ENCODE measurements around the gene KLHL30. TPM values are rescaled to one million over a fixed set of nuclear protein-coding genes. Genes with fewer than 3 reads are reported as not detected.

KLHL30 gene
- total RNA-seq, 1 donor = under 0.01 TPM

GRCh38 chr2:238141541-238142318 lies 3.3 kb downstream of the KLHL30 start:
- H3K4me1 ChIP-seq (ENCODE audit: insufficient read depth, low read length) = peaks cover 11% of the 10 kb centered on the region
- H4K20me1 ChIP-seq (ENCODE audit: insufficient read depth, low read length) = no peaks in the 10 kb centered on the region
- H3K79me2 ChIP-seq (ENCODE audit: insufficient read depth, low read length) = no peaks in the 10 kb centered on the region
- peak; percentile 88 for DNase-seq (ENCODE audit: insufficient read length, low spot score, missing footprints)
- no peaks in the 10 kb centered on the region for H3K36me3 ChIP-seq (ENCODE audit: insufficient read depth, low read length)
- no peaks in the 10 kb centered on the region for H3K27me3 ChIP-seq (ENCODE audit: insufficient read depth, low read length)
- TF ChIP-seq, protein P1, sequence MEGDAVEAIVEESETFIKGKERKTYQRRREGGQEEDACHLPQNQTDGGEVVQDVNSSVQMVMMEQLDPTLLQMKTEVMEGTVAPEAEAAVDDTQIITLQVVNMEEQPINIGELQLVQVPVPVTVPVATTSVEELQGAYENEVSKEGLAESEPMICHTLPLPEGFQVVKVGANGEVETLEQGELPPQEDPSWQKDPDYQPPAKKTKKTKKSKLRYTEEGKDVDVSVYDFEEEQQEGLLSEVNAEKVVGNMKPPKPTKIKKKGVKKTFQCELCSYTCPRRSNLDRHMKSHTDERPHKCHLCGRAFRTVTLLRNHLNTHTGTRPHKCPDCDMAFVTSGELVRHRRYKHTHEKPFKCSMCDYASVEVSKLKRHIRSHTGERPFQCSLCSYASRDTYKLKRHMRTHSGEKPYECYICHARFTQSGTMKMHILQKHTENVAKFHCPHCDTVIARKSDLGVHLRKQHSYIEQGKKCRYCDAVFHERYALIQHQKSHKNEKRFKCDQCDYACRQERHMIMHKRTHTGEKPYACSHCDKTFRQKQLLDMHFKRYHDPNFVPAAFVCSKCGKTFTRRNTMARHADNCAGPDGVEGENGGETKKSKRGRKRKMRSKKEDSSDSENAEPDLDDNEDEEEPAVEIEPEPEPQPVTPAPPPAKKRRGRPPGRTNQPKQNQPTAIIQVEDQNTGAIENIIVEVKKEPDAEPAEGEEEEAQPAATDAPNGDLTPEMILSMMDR (IDR thresholded peaks at IDR 0.05; ENCODE audit: extremely low read depth, low read depth, low read length) = no peak
- H3K4me2 ChIP-seq (ENCODE audit: insufficient read depth, low read length) = no peak overlapping the region
- no peaks in the 10 kb centered on the region for H3K9me3 ChIP-seq (ENCODE audit: low read depth, low read length)
- no peak overlapping the region for H3K4me3 ChIP-seq (ENCODE audit: insufficient read depth, low read length)
- no peak overlapping the region for H3K27ac ChIP-seq (ENCODE audit: low read depth, low read length)
- no peak overlapping the region for H2AFZ ChIP-seq (ENCODE audit: low read length)

DNA sequence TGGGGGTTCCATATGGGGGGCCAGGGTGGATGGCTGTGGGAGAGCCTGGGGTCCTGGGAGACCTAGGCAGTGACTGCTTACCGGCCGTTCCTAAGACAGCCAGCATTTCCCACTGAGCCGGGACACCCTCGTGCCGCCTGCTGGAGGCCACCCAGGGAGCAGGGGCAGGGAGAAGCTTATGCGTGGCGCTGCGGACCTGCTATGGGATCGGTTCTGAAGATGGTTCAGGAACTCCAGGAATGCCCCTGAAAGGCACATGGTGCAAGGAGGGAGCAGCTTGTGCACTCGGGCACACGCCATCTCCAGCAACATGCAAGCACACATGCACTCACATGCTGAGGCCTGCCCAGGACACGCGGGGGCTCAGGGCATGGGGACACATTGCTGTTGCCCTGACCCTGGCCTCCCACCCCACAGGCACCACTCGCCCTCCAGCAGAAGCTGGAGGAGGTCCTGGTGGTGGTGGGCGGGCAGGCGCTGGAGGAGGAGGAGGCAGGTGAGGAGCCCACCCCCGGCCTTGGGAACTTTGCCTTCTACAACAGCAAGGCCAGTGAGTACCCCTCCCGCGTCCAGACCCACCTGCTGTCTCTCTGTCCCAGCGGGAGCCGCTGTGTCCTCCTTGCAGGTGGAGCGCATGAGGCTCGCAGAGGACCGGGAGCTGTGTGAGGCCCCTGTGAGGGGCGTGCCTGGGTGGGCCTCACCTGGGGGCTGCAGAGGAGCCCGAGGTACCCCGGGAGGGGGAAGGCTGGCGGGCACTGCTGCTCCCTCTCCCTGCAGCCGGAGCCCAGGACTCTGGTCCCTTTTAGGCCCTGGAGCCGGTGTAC lies 4.1 kb downstream of the KLHL30 start:
- H3K4me2 ChIP-seq (ENCODE audit: insufficient read depth, low read length) = no peak overlapping the region

DNA sequence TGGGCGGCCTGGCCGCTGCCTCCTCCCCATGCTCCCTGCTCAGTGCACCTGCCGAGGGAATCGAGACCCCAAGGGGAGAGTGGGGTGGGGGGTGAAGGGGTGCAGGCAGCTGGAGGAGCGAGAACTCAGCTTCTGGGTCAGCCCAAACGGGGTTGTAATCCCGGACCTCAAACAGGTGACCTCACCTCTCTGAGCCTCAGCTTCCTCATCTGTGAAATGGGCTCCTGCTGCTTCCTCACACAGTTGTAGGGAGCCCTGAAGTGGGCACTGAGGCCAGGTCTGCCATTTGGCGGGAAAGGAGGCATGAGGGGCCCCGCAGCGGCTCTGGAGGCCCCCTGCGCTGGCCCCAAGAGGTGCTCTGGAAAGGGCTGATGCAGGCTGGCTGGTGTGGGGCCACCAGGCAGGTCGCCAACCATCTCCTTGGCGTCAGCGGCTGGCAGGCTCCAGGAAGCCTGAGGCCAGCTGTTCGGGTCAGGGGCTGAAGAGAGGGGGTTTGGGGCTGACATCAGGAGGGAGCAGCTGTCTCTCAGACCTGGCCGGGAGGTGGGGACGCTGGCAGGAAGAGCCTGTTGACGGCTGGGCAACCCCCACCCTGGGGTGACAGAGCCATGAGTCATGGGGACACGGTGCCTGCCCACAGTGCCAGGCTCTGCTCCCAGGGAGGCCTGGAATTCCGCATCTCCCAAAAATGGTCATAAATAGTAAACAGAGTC lies 4.9 kb downstream of the KLHL30 start:
- H3K9me3 ChIP-seq (ENCODE audit: low read depth, low read length) = no peaks in the 10 kb centered on the region
- H3K4me1 ChIP-seq (ENCODE audit: insufficient read depth, low read length) = peaks cover 11% of the 10 kb centered on the region
- H3K27me3 ChIP-seq (ENCODE audit: insufficient read depth, low read length) = no peaks in the 10 kb centered on the region
- H4K20me1 ChIP-seq (ENCODE audit: insufficient read depth, low read length) = no peaks in the 10 kb centered on the region
- no peaks in the 10 kb centered on the region for H3K36me3 ChIP-seq (ENCODE audit: insufficient read depth, low read length)
- TF ChIP-seq, protein P1 (IDR thresholded peaks at IDR 0.05; ENCODE audit: extremely low read depth, low read depth, low read length) = no peak
- no peak overlapping the region for H3K4me2 ChIP-seq (ENCODE audit: insufficient read depth, low read length)
- no peak overlapping the region for H2AFZ ChIP-seq (ENCODE audit: low read length)
- peak; percentile 97 for DNase-seq (ENCODE audit: insufficient read length, low spot score, missing footprints)
- H3K4me3 ChIP-seq (ENCODE audit: insufficient read depth, low read length) = peak overlapping the region; percentile 18
- no peaks in the 10 kb centered on the region for H3K79me2 ChIP-seq (ENCODE audit: insufficient read depth, low read length)
- H3K27ac ChIP-seq (ENCODE audit: low read depth, low read length) = no peak overlapping the region

More for the DNA sequence above, 4.1 kb downstream of the KLHL30 start:
- H4K20me1 ChIP-seq (ENCODE audit: insufficient read depth, low read length) = no peaks in the 10 kb centered on the region
- DNase-seq (ENCODE audit: insufficient read length, low spot score, missing footprints) = no peak
- H3K27me3 ChIP-seq (ENCODE audit: insufficient read depth, low read length) = no peaks in the 10 kb centered on the region
- H3K4me3 ChIP-seq (ENCODE audit: insufficient read depth, low read length) = no peak overlapping the region
- no peak overlapping the region for H3K27ac ChIP-seq (ENCODE audit: low read depth, low read length)
- no peaks in the 10 kb centered on the region for H3K36me3 ChIP-seq (ENCODE audit: insufficient read depth, low read length)
- H3K4me1 ChIP-seq (ENCODE audit: insufficient read depth, low read length) = peaks cover 11% of the 10 kb centered on the region
- H3K79me2 ChIP-seq (ENCODE audit: insufficient read depth, low read length) = no peaks in the 10 kb centered on the region
- TF ChIP-seq, protein P1 (IDR thresholded peaks at IDR 0.05; ENCODE audit: extremely low read depth, low read depth, low read length) = no peak
- H3K9me3 ChIP-seq (ENCODE audit: low read depth, low read length) = no peaks in the 10 kb centered on the region
- H2AFZ ChIP-seq (ENCODE audit: low read length) = no peak overlapping the region
